OCI-LY1 (cell line): ENCODE results near the gene NUP107.

Experiments used
- CTCF ChIP-seq: fragments of 200-600 bp; sonication (generic), shearing (Covaris generic); IDR thresholded peaks from 2 replicates; pipeline ENCODE4 v1.5.1; 2017; ENCODE audit warnings: mild to moderate bottlenecking, antibody characterized with exemption, low read length, moderate library complexity, mixed read lengths
- EZH2 ChIP-seq: fragments of 200-600 bp; sonication (generic), shearing (Covaris generic); IDR thresholded peaks from 2 replicates; pipeline ENCODE4 v1.8.0; 2017; ENCODE audit warnings: borderline replicate concordance, mixed run types, mild to moderate bottlenecking, antibody characterized with exemption, low read length, moderate library complexity, mixed read lengths

GRCh38 chr12:68761442-68761812, 74.6 kb downstream of the NUP107 start:
- no peak for TF ChIP-seq CTCF
- no peak for TF ChIP-seq EZH2
